ENCODE results near the gene CD93. TPM values are rescaled to one million over a fixed set of nuclear protein-coding genes. Genes with fewer than 3 reads are reported as not detected.

CD93 gene
- polyA plus RNA-seq, 1 experiment = 0.02 TPM

DNA sequence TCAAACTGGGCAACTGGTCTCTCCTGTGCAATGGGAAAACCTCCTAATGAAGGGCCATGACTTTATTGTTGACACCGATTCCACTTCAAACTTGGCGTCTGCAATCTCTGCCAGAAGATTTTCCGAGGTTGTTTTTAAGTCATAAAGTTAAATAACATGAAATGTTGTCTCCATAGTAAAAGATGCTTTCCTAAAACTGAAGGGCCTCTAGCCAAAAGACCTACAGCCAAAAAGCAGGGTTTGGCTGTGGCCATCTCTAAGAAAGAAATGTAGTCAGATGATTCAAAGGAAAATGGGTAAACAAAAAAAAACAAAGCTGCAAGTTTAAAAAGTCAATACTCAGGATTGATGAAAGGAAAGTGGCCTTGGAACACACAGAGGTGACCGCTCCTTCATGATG lies 14.1 kb downstream of the CD93 start:
- H3K27me3 ChIP-seq (ENCODE audit: control insufficient read depth, insufficient read depth, low read length) = peaks cover 7% of the 10 kb centered on the region
- no peak for DNase-seq (ENCODE audit: low read depth, low spot score)
- no peak overlapping the region for H3K27ac ChIP-seq (ENCODE audit: low read depth, low read length)
- ChIA-PET POLR2A (no interaction called here), CTCF (interaction anchor here (0.6 kb wide), 1 partner anchor 223 kb away, joined by 3 read pairs; no protein-coding TSS in a partner anchor)
- H3K4me3 ChIP-seq (ENCODE audit: low read depth, low read length) = no peak overlapping the region
- H3K9me3 ChIP-seq (ENCODE audit: control insufficient read depth, insufficient read depth, low read length) = no peaks in the 10 kb centered on the region
- TF ChIP-seq, protein P1, sequence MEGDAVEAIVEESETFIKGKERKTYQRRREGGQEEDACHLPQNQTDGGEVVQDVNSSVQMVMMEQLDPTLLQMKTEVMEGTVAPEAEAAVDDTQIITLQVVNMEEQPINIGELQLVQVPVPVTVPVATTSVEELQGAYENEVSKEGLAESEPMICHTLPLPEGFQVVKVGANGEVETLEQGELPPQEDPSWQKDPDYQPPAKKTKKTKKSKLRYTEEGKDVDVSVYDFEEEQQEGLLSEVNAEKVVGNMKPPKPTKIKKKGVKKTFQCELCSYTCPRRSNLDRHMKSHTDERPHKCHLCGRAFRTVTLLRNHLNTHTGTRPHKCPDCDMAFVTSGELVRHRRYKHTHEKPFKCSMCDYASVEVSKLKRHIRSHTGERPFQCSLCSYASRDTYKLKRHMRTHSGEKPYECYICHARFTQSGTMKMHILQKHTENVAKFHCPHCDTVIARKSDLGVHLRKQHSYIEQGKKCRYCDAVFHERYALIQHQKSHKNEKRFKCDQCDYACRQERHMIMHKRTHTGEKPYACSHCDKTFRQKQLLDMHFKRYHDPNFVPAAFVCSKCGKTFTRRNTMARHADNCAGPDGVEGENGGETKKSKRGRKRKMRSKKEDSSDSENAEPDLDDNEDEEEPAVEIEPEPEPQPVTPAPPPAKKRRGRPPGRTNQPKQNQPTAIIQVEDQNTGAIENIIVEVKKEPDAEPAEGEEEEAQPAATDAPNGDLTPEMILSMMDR (IDR thresholded peaks at IDR 0.05; ENCODE audit: low read depth, low read length) = no peak

DNA sequence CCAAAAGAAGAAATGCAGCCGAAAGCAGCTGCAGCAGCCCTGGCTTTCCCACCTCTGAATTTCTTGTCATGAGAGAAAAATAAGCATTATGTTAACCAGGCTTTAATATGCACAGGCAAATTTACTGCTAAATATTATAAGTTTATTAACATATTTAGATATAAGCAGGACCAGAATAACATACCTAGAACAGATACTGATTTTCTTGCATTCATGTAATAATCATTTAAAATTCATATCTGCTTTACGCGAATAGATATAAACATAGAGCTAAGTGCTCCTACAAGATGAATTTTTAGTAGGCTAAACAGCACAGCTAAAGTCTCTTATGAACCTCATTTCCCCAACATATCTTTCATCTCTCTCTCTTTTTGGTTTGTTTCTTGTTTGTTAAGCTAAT lies 14.7 kb downstream of the CD93 start:
- ChIA-PET POLR2A (no interaction called here), CTCF (no interaction called here)
- peaks cover 7% of the 10 kb centered on the region for H3K27me3 ChIP-seq (ENCODE audit: control insufficient read depth, insufficient read depth, low read length)
- no peaks in the 10 kb centered on the region for H3K9me3 ChIP-seq (ENCODE audit: control insufficient read depth, insufficient read depth, low read length)
- no peak for DNase-seq (ENCODE audit: low read depth, low spot score)
- H3K4me3 ChIP-seq (ENCODE audit: low read depth, low read length) = no peak overlapping the region
- no peak overlapping the region for H3K27ac ChIP-seq (ENCODE audit: low read depth, low read length)
- TF ChIP-seq, protein P1 (IDR thresholded peaks at IDR 0.05; ENCODE audit: low read depth, low read length) = no peak

DNA sequence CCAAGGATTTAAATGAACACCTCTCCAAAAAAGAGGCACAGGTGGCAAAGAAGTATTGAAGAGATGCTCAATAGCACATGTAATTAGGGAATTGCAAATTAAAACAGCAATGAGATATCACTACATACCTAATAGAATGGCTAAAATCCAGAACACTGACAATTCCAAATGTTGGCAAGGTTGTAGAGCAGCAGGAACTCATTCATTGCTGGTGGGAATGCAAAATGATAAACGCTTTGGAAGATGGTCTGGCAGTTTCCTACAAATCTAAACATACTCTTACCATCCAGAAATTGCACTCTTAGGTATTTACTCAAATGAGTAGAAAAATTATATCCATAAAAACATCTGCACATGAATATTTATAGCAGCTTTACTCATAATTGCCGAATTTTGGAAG lies 17.0 kb downstream of the CD93 start:
- POLR2A ChIA-PET = no interaction called here
- TF ChIP-seq, protein P1 (IDR thresholded peaks at IDR 0.05; ENCODE audit: low read depth, low read length) = no peak
- CTCF ChIA-PET = interaction anchor here (1.1 kb wide), 1 partner anchor 18 kb away, joined by 3 read pairs; no protein-coding TSS in a partner anchor

DNA sequence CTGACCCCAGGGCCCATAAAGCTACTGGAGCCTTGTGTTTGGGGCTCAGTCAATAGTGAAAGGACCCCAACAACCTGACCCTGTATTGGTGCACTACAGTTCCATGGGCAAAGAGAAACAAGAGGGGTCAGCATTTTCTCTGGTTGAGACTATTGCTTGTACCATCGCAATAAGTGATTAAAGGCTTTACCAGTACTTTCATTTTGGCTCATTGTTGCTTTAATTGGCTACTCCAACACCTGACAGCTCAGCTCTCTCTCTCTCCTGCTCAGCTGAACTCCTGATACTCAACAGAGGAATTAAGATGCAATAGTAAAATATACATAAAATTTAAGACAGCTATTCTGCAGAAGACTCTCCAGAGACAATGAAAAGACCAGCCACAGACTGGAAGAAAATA lies 17.8 kb downstream of the CD93 start:
- H3K9me3 ChIP-seq (ENCODE audit: control insufficient read depth, insufficient read depth, low read length) = no peaks in the 10 kb centered on the region
- no peak overlapping the region for H3K27ac ChIP-seq (ENCODE audit: low read depth, low read length)
- TF ChIP-seq, protein P1 (IDR thresholded peaks at IDR 0.05; ENCODE audit: low read depth, low read length) = no peak
- no peak overlapping the region for H3K4me3 ChIP-seq (ENCODE audit: low read depth, low read length)
- no peak for DNase-seq (ENCODE audit: low read depth, low spot score)
- peaks cover 14% of the 10 kb centered on the region for H3K27me3 ChIP-seq (ENCODE audit: control insufficient read depth, insufficient read depth, low read length)
- CTCF ChIA-PET = no interaction called here
- POLR2A ChIA-PET = no interaction called here

More for the DNA sequence above, 17.0 kb downstream of the CD93 start:
- Histone ChIP-seq H3K27ac (ENCODE audit: low read depth, low read length) (no peak overlapping the region), H3K9me3 (ENCODE audit: control insufficient read depth, insufficient read depth, low read length) (no peaks in the 10 kb centered on the region), H3K4me3 (ENCODE audit: low read depth, low read length) (no peak overlapping the region), H3K27me3 (ENCODE audit: control insufficient read depth, insufficient read depth, low read length) (peaks cover 14% of the 10 kb centered on the region)
- DNase-seq (ENCODE audit: low read depth, low spot score) = no peak

DNA sequence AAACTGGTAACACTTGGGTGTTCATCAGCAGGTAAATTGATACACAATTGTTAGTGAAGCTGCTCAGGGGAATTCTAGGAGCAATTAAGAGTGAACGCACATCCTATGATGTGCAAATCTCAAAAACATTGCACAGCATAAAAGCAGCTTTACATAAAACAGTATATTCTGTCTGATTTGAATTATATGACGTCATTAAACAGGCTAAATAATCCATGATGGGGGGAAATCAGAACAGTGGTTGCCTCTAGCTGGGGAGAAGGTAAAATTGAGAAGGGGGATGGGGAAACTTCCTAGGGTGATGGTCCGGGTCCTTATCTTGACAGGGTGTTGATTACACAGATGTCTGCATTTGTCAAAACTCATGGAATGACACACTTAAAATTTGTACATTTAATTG lies 19.4 kb downstream of the CD93 start:
- no peak for DNase-seq (ENCODE audit: low read depth, low spot score)
- no peak overlapping the region for H3K27ac ChIP-seq (ENCODE audit: low read depth, low read length)
- H3K27me3 ChIP-seq (ENCODE audit: control insufficient read depth, insufficient read depth, low read length) = peaks cover 14% of the 10 kb centered on the region
- CTCF ChIA-PET = interaction anchor here (0.6 to 1.4 kb wide), 2 partner anchors 179 to 274 kb away, joined by 3 to 4 read pairs; no protein-coding TSS in a partner anchor
- POLR2A ChIA-PET = no interaction called here
- no peaks in the 10 kb centered on the region for H3K9me3 ChIP-seq (ENCODE audit: control insufficient read depth, insufficient read depth, low read length)
- TF ChIP-seq, protein P1 (IDR thresholded peaks at IDR 0.05; ENCODE audit: low read depth, low read length) = no peak
- H3K4me3 ChIP-seq (ENCODE audit: low read depth, low read length) = no peak overlapping the region
